ENCODE measurements around the gene PPP4R3A.

The PPP4R3A gene

GRCh38 chr14:91484186-91484585 lies 25.9 kb downstream of the PPP4R3A start:
- H3K9me3 ChIP-seq (ENCODE audit: insufficient read depth, low read length), result no peaks in the 10 kb centered on the region
- H3K27me3 ChIP-seq (ENCODE audit: insufficient read depth, insufficient read length), result no peaks in the 10 kb centered on the region
- no peaks in the 10 kb centered on the region for H3K4me1 ChIP-seq (ENCODE audit: insufficient read depth, insufficient read length)
- no peak overlapping the region for H3K9ac ChIP-seq (ENCODE audit: insufficient read length, low read depth)
- DNase-seq (ENCODE audit: low read depth, low spot score), result no peak
- no peak overlapping the region for H3K4me3 ChIP-seq (ENCODE audit: insufficient read length, low read depth)
- no peak for TF ChIP-seq YY1 (IDR thresholded peaks at IDR 0.05; ENCODE audit: insufficient read depth, insufficient read length)
- TF ChIP-seq SUZ12 (IDR thresholded peaks at IDR 0.05; ENCODE audit: extremely low read depth, insufficient read depth, insufficient read length), result no peak
- no peak for TF ChIP-seq ZNF274 (IDR thresholded peaks at IDR 0.05; ENCODE audit: low read depth, low read length)
- H3K36me3 ChIP-seq (ENCODE audit: insufficient read depth, insufficient read length, low read length), result peaks cover 70% of the 10 kb centered on the region

- TF ChIP-seq ZNF274 (IDR thresholded peaks at IDR 0.05; ENCODE audit: low read depth, low read length) (no peak), YY1 (IDR thresholded peaks at IDR 0.05; ENCODE audit: insufficient read depth, insufficient read length) (no peak), SUZ12 (IDR thresholded peaks at IDR 0.05; ENCODE audit: extremely low read depth, insufficient read depth, insufficient read length) (no peak)
- Histone ChIP-seq H3K9me3 (ENCODE audit: insufficient read depth, low read length) (no peaks in the 10 kb centered on the region), H3K4me3 (ENCODE audit: insufficient read length, low read depth) (no peak overlapping the region), H3K36me3 (ENCODE audit: insufficient read depth, insufficient read length, low read length) (peaks cover 83% of the 10 kb centered on the region), H3K27me3 (ENCODE audit: insufficient read depth, insufficient read length) (no peaks in the 10 kb centered on the region), H3K9ac (ENCODE audit: insufficient read length, low read depth) (no peak overlapping the region), H3K4me1 (ENCODE audit: insufficient read depth, insufficient read length) (no peaks in the 10 kb centered on the region)
- DNase-seq (ENCODE audit: low read depth, low spot score), result no peak
Measured at GRCh38 chr14:91482263-91483013, 27.7 kb downstream of the PPP4R3A start.

GRCh38 chr14:91477388-91477787 lies 32.7 kb downstream of the PPP4R3A start:
- Histone ChIP-seq H3K27me3 (ENCODE audit: insufficient read depth, insufficient read length) (no peaks in the 10 kb centered on the region), H3K4me3 (ENCODE audit: insufficient read length, low read depth) (no peak overlapping the region), H3K9ac (ENCODE audit: insufficient read length, low read depth) (no peak overlapping the region), H3K9me3 (ENCODE audit: insufficient read depth, low read length) (no peaks in the 10 kb centered on the region), H3K4me1 (ENCODE audit: insufficient read depth, insufficient read length) (no peaks in the 10 kb centered on the region), H3K36me3 (ENCODE audit: insufficient read depth, insufficient read length, low read length) (peaks cover 92% of the 10 kb centered on the region)
- TF ChIP-seq ZNF274 (IDR thresholded peaks at IDR 0.05; ENCODE audit: low read depth, low read length), result no peak
- TF ChIP-seq SUZ12 (IDR thresholded peaks at IDR 0.05; ENCODE audit: extremely low read depth, insufficient read depth, insufficient read length), result no peak
- DNase-seq (ENCODE audit: low read depth, low spot score), result no peak

GRCh38 chr14:91473046-91473445 lies 37.1 kb downstream of the PPP4R3A start:
- H3K27me3 ChIP-seq (ENCODE audit: insufficient read depth, insufficient read length), result no peaks in the 10 kb centered on the region
- H3K4me1 ChIP-seq (ENCODE audit: insufficient read depth, insufficient read length), result no peaks in the 10 kb centered on the region
- peaks cover 89% of the 10 kb centered on the region for H3K36me3 ChIP-seq (ENCODE audit: insufficient read depth, insufficient read length, low read length)
- H3K9me3 ChIP-seq (ENCODE audit: insufficient read depth, low read length), result no peaks in the 10 kb centered on the region
- no peak for TF ChIP-seq YY1 (IDR thresholded peaks at IDR 0.05; ENCODE audit: insufficient read depth, insufficient read length)
- TF ChIP-seq SUZ12 (IDR thresholded peaks at IDR 0.05; ENCODE audit: extremely low read depth, insufficient read depth, insufficient read length), result no peak
- no peak for TF ChIP-seq ZNF274 (IDR thresholded peaks at IDR 0.05; ENCODE audit: low read depth, low read length)
- DNase-seq (ENCODE audit: low read depth, low spot score), result no peak
- no peak overlapping the region for H3K9ac ChIP-seq (ENCODE audit: insufficient read length, low read depth)
- H3K4me3 ChIP-seq (ENCODE audit: insufficient read length, low read depth), result no peak overlapping the region

GRCh38 chr14:91470216-91470615 lies 39.9 kb downstream of the PPP4R3A start:
- Histone ChIP-seq H3K36me3 (ENCODE audit: insufficient read depth, insufficient read length, low read length) (peaks cover 86% of the 10 kb centered on the region), H3K27me3 (ENCODE audit: insufficient read depth, insufficient read length) (no peaks in the 10 kb centered on the region), H3K9ac (ENCODE audit: insufficient read length, low read depth) (no peak overlapping the region), H3K4me1 (ENCODE audit: insufficient read depth, insufficient read length) (no peaks in the 10 kb centered on the region), H3K4me3 (ENCODE audit: insufficient read length, low read depth) (no peak overlapping the region), H3K9me3 (ENCODE audit: insufficient read depth, low read length) (no peaks in the 10 kb centered on the region)
- TF ChIP-seq YY1 (IDR thresholded peaks at IDR 0.05; ENCODE audit: insufficient read depth, insufficient read length) (no peak), SUZ12 (IDR thresholded peaks at IDR 0.05; ENCODE audit: extremely low read depth, insufficient read depth, insufficient read length) (no peak), ZNF274 (IDR thresholded peaks at IDR 0.05; ENCODE audit: low read depth, low read length) (no peak)
- DNase-seq (ENCODE audit: low read depth, low spot score), result no peak

- peaks cover 86% of the 10 kb centered on the region for H3K36me3 ChIP-seq (ENCODE audit: insufficient read depth, insufficient read length, low read length)
Measured at GRCh38 chr14:91466192-91466591, 43.9 kb downstream of the PPP4R3A start.

GRCh38 chr14:91464615-91465205 lies 45.4 kb downstream of the PPP4R3A start:
- TF ChIP-seq ZNF274 (IDR thresholded peaks at IDR 0.05; ENCODE audit: low read depth, low read length) (no peak), SUZ12 (IDR thresholded peaks at IDR 0.05; ENCODE audit: extremely low read depth, insufficient read depth, insufficient read length) (no peak), YY1 (IDR thresholded peaks at IDR 0.05; ENCODE audit: insufficient read depth, insufficient read length) (no peak)
- Histone ChIP-seq H3K27me3 (ENCODE audit: insufficient read depth, insufficient read length) (no peaks in the 10 kb centered on the region), H3K36me3 (ENCODE audit: insufficient read depth, insufficient read length, low read length) (peaks cover 84% of the 10 kb centered on the region), H3K4me1 (ENCODE audit: insufficient read depth, insufficient read length) (no peaks in the 10 kb centered on the region), H3K9me3 (ENCODE audit: insufficient read depth, low read length) (no peaks in the 10 kb centered on the region), H3K9ac (ENCODE audit: insufficient read length, low read depth) (no peak overlapping the region), H3K4me3 (ENCODE audit: insufficient read length, low read depth) (no peak overlapping the region)
- no peak for DNase-seq (ENCODE audit: low read depth, low spot score)

More at GRCh38 chr14:91466192-91466591, 43.9 kb downstream of the PPP4R3A start:
- DNase-seq (ENCODE audit: low read depth, low spot score), result no peak
- Histone ChIP-seq H3K4me3 (ENCODE audit: insufficient read length, low read depth) (no peak overlapping the region), H3K4me1 (ENCODE audit: insufficient read depth, insufficient read length) (no peaks in the 10 kb centered on the region), H3K9me3 (ENCODE audit: insufficient read depth, low read length) (no peaks in the 10 kb centered on the region), H3K9ac (ENCODE audit: insufficient read length, low read depth) (no peak overlapping the region), H3K27me3 (ENCODE audit: insufficient read depth, insufficient read length) (no peaks in the 10 kb centered on the region)
- TF ChIP-seq ZNF274 (IDR thresholded peaks at IDR 0.05; ENCODE audit: low read depth, low read length) (no peak), SUZ12 (IDR thresholded peaks at IDR 0.05; ENCODE audit: extremely low read depth, insufficient read depth, insufficient read length) (no peak), YY1 (IDR thresholded peaks at IDR 0.05; ENCODE audit: insufficient read depth, insufficient read length) (no peak)

Measured in NT2/D1 (cell line).